HG03439 (cell line): ENCODE measurements around the gene DALRD3.

Experiments
- ATAC-seq: cut with Tn5 transposase; IDR thresholded peaks from one replicate; pipeline ENCODE4 v1.9.1; 2021; ENCODE audit warnings: mild to moderate bottlenecking, moderate library complexity; ENCODE audit not compliant: unreplicated experiment

Gene DALRD3

GRCh38 chr3:49017971-49018706, at the start of gene DALRD3:
DALRD3 (minus strand) TSS chr3:49018580; CDS start chr3:49018564, 16 bp downstream.
- ATAC-seq: no peak

- ATAC-seq: no peak
Observed at GRCh38 chr3:49058011-49058410, 39.6 kb upstream of the DALRD3 start.

DNA sequence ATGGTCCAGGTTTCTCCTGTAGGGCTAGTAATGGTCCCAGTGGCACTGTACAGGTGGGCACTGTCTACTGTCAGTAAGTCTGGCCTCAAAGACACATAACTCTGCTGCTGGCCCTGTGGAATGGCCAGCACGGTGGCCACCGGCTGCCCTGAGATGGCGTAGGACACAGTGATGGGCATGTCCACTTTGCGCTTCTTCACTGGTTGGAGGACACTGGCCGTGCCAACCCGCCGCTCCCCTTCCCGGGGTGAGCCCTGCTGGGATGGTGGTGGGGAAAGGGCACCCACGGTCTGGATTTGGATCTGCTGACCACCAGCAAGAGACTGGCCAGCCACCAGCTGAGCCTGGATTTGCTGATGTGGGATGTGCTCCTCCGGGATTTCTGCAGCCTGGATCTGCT, 38.9 kb upstream of the DALRD3 start:
- no peak for ATAC-seq

DNA sequence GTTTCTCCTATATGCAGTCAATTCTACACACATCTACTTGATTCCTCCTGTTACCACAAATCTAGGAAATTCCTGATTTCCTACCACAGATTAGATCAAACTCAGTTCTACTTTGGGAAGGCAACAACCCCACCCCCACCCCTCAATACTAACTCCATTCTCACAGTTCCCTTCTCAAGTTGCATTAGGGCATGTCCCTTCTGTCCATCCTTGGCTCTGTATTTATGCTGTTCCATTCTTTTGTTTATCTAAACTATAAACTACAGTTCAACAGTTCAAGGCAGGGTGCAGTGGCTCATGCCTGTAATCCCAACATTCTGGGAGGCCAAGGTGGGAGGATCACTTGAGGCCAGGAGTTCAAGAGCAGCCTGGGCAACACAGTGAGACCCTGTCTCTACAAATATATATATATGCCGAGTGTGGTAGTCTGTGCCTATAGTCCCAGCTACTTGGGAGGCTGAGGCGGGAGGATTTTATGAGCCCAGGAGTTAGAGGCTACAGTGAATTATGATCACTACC, 36.0 kb upstream of the DALRD3 start:
- ATAC-seq: no peak

DNA sequence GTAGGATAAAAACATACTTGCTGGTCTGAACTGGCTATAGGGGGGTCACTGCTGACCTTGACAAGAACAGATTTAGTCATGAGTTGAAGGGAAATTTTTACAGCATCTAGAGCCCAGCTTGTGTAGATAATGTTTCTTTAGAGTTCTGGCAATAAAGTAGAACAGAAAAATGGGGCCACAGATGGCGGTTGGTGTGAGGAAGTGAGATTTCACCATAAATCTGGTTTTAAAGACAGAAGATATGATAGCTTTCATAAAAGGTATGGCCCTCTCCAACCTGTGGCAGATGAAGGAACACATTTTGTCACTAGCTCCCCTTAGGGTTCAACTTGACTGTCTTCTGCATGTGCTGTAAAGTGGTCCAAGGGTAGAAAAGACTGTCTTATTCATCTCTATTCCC, 35.2 kb upstream of the DALRD3 start:
- no peak for ATAC-seq

DNA sequence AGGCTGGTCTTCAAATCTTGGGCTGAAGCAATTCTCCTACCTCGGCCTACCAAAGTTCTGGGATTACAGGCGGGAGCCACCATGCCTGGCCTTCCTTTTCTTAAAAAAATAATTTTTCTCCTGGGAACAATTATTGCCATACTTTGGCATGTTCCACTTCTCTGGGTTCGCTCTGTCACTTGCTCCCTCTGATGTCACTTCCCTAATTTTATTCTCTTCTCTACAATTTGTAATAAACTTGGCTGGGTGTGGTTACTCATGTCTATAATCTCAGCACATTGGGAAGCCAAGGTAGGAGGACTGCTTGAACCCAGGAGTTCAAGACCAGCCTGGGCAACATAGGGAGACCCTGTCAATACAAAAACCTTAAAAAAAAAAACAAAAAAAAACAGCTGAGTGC, 16.9 kb upstream of the DALRD3 start:
- no peak for ATAC-seq

GRCh38 chr3:49034650-49035049, 16.3 kb upstream of the DALRD3 start:
- ATAC-seq: no peak

DNA sequence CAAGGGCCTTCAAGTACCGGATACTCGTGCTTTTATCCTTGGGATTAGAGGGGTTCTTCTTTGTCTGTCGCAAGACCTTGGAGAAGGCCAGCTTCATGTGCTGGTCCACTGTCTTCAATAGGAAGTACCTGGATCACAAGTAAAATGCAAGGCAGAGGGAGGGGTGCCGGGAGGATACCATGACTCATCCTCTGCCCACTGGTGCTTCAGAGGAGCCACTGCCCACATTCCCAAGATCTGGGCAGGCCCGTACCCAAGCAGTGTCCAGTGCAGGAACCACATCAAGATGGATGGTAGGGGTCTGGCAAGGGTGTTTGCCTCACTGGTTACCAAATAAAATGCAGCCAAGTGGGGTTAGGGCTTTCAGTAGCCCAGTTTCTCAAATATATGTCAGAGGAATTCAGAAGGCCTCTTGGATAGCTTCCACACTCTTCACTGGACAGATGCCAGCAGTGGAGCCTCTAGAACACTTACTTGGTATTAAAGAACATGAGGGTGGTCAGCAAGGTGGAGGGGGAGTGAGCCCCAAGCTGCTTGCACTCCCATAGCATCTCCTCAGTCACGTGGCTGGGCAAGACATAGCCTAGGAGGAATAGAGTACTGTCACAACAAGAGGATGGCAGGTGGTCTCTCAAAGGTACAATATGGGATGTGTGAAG, 14.4 kb upstream of the DALRD3 start:
- no peak for ATAC-seq

DNA sequence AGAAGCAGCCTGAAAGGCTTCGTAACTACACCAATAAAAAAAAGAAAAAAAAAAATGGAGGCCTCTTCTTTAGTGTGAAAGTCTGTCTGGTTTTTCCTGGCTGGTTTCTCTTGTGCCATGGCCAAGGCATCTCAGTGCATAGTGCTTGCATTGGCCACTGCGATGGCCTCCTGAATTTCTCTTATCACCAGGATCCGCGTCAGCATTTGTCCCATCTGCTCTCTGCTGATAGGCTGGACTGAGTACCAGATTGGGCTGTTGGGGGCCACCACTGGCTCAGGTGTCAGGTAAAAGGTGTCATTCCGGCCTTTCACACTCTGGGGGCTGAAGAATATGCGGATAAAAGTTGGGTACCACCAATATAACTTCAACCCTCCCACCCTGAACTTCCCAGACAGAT, 11.9 kb upstream of the DALRD3 start:
- ATAC-seq: no peak

- ATAC-seq: no peak
Observed at GRCh38 chr3:49029563-49029884, 11.1 kb upstream of the DALRD3 start.

GRCh38 chr3:49028673-49029562, 10.5 kb upstream of the DALRD3 start, which contains the start of gene IMPDH2:
IMPDH2 (minus strand) TSS chr3:49029398; CDS start chr3:49029350, 48 bp downstream.
- peak; percentile 84 for ATAC-seq

- ATAC-seq: no peak
Observed at GRCh38 chr3:49028298-49028672, 9.9 kb upstream of the DALRD3 start.

GRCh38 chr3:49027634-49028033, 9.3 kb upstream of the DALRD3 start:
- no peak for ATAC-seq

DNA sequence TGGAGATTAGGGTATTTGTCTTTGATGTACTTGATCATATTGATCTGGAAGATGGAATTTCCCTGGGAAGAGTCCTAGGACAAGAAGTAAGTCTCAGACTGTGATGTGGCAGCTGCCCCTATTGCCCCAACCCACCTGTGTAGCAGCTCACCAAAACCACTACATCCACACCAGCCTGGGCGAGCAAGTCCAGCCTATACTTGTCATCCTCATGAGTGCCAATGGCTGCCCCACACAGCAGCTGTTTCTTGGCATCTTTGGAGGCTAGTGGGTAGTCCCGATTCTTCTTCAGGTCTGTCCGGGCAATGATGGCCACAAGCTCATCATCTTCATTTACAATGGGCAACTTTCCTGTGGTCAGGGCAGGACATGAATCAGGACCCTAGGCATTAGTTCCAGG, 8.2 kb upstream of the DALRD3 start:
- no peak for ATAC-seq

DNA sequence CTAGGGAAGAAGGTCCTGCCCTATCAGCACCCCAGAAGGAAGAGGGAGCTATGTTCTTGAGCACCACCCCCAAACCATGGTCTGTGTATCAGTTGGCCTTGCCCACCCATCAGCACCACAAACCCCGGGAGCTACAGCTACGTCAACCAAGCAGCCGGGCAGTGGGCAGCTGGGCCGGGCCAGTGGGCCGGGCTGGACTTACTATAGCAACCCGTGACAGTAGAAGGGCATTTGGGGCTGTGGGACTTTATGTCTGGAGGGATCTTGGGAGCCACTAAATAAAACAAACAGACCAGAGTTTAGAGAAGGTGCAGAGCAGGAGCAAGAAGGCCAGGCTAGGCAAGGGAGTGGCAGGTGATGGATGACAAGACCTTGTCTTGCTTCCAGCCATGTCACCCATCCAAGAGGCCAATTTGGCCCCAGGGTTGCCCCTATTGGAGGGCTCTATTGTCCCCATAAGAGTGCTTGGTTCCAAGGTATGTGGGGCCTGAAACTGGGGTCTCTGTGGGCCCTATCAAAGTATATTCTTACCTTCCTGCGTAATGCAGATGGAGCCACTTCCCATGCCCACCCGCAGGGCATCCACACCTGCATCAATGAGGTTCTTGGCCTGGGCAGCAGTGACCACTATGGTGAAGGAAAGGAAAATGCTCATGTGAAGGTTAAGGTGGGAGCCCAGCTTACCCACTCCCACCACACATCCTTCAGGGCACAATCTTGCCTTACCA, 7.6 kb upstream of the DALRD3 start:
- ATAC-seq: no peak

DNA sequence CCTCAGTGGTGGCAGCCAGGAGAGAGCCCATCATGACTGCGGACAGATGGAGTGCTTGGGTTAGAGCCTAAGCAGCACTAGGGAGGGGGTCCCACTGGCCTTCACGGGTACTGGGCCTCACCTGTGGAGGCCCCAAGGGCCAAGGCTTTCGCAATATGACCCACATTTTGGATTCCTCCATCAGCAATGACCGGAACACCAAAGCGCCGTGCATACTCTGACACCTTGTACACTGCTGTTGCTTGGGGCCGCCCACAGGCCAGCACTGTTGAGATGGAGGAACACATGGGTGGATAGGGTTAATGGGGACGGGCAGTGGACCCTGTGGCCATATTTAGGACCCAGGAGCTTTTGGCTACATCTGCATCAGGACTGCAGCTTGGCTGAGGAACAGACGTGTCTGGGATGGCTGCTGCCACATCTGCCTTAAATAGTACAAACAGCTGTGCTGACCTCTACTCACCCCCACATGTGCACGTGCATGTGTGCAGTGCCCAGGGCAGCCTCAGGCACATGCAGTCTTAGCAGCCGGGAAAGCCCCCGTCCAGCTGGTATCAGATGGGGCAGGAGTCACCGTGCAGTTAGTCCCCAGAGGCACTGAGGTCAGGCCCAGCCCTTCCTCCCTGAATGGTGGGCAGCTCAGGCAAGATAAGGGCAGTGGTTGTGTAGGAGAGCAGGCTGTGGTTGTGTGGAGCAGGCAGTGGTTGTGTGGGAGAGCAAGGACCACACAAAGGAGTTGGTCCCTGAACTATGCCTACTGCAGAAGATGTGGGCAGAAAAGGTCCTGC, 6.8 kb upstream of the DALRD3 start:
- no peak for ATAC-seq

GRCh38 chr3:49024449-49024848, 6.1 kb upstream of the DALRD3 start:
- no peak for ATAC-seq

DNA sequence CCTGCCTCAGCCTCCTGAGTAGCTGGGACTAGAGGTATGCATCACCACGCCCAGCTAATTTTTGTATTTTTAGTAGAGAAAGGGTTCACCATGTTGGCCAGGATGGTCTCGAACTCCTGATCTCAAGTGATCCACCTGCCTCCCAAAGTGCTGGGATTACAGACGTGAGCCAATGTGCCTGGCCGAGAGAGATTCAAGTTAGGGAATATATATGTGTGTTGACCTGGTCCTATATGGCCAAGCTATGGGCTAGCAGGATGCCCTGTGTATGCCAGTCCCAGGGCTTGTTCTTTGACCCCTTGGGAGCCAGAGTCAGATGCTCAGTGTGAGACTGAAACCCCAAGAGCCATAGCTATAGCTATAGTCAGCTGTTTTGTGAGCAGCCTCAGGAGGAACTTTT, 5.4 kb upstream of the DALRD3 start:
- no peak for ATAC-seq

DNA sequence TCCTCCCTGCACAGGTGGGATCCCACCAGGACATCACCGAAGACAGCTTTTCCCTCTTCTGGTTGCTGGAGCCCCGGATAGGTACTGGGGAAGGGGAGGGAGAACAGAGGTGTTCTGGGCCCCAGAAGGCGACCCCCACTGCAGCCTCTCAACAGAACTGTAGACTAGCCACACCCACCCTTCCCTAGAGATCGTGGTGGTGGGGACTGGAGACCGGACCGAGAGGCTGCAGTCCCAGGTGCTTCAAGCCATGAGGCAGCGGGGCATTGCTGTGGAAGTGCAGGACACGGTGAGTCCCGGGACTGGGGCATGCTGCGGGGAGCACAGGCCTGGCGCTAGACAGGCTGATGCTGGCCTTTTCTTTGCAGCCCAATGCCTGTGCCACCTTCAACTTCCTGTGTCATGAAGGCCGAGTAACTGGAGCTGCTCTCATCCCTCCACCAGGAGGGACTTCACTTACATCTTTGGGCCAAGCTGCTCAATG, 4.3 kb upstream of the DALRD3 start:
- no peak for ATAC-seq
